ENCODE results near the gene ORMDL3.
"Not testable (repeated sequence)": the region's sequence is repeated elsewhere in the genome, so short reads cannot be mapped to it uniquely, and the experiment has no call there.

Gene ORMDL3

DNA sequence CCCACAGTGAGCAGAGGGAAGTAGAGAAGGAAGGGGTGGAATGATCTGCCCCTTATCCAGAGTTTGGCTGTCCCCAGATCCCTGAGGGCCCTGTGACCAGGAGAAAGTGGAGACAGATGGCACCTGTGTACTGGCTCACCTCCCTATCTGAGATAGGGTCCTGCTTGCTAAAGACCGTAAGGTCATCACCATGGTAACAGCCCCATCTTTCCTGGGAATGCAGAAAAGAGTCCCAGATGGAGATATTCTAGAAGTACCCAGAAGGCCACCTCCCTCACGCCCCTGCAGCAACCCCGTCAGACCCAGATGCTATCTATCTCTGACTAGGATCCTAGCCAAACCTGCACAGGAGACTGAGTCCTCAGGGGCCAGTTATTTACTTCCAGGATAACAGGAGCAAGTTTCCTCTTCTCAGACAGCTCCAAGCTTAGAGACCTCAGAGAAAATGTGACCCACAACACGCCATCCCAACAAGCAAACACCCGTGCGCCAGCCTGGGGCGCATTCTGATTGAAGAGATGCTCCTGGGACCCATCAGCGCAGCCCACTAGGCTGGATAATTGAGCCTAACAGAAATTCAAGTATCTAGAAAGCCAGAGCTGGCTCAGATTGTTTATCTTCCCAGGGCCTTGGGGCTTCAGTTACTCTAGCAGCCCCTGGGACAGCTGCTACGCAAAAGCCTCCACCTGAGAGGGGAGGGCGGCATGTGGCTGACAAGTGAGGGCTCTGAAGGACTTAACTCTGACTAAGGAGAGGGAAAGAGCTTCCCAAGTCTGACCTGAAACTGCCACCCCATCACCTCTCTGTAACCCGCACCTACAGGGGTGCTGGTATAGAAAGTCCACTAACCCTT lies 1.9 kb downstream of the ORMDL3 start:
- no peak for DNase-seq (ENCODE audit: extremely low read depth in 1 of 2, low read depth in 1 of 2)

DNA sequence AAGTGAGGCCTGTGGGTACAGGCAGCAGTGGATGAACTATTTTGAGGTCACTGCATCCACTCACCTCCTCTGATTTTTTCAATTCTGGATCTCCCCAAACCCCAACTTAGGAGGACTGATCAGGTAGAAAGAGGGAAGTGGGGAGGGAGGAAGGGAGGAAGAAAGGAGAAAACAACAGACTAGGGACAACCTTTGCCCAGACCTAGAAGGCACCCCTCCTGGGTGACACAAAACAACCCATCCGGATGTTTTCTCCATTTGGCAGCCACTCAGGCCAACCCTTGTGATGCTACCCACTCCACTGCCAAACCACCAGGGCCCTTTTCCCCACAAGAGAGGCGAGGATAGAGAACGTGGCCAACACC lies 2.7 kb downstream of the ORMDL3 start:
- no peak for DNase-seq (ENCODE audit: extremely low read depth in 1 of 2, low read depth in 1 of 2)

DNA sequence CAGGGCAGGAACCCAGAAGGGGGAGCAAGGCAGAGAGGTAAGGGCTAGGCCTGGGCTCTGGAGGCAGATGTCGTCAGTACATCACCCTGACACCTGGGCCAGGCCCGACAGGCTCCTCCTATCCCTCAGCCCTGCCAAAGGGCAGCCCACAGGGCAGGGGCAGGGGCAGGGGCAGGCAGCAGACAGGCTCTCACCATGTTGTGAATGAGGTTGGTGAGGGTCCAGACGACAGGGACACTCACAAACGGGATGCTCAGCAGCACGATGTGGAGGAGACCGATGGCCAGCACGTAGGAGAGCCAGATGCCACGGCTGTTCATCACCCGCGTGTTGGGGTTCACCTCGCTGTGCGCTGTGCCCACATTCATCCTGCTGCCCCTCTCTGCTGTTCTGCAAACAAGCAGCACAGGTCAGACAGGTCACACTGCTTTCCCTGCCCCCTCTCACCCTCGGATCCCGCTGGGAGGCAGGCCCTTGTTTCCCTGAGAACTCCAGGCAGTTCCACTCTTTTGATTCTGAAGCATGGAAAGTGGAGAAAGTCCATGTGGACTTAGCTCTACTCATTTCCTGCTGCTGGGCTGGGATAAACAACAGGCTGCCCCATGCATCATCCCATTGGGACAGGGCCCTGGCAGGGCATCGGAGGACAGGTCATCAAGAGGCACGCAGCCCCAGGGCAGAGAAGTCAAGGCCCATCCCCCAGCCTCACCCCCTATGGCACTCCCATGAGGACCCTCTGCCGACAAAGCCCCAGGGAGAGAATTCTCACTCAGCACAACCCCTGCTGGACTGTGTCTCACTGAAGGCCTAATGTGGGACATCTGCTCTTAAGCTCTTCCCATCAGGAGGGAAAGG lies 3.3 kb downstream of the ORMDL3 start:
- DNase-seq (ENCODE audit: extremely low read depth in 1 of 2, low read depth in 1 of 2), result no peak

DNA sequence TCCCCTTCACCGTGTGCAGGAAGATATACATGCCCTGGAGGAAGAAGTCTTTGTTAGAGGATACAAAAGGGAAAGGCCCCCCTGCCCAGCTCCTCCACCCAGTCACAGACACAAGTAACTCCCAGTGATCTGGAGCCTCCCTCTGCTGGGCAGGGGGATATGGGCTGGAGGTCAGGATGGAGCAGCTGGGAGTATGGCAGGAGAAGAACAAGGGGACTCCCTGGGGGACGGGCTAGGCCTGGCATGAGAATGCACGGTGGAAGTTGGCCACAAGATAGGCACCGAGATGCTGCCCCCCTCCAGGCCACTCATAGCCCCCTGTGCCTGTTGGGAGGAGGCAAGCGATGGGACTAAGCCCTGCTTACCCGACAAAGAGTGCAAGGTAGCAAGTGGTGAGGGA lies 4.2 kb downstream of the ORMDL3 start:
- no peak for DNase-seq (ENCODE audit: extremely low read depth in 1 of 2, low read depth in 1 of 2)

DNA sequence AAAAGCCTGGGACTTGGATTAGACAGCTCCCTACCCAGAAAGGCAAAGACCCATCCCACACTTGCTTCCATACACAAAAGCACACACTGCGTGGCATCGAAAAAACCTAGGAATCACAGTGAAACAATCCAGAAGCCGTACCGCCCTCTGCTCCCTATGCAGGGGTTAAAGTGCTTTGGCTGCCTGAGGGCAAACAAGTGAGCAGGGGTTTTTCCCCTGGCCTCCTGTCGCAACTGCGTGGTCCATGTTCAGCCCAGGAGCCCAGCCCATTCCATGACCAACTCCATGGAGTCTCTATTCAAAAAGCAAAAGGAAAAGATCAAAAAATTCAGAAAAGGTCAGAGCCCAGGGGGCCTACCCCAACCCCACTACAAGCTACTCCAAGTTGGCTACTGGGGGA lies 5.4 kb downstream of the ORMDL3 start:
- DNase-seq (ENCODE audit: extremely low read depth in 1 of 2, low read depth in 1 of 2), result no peak

DNA sequence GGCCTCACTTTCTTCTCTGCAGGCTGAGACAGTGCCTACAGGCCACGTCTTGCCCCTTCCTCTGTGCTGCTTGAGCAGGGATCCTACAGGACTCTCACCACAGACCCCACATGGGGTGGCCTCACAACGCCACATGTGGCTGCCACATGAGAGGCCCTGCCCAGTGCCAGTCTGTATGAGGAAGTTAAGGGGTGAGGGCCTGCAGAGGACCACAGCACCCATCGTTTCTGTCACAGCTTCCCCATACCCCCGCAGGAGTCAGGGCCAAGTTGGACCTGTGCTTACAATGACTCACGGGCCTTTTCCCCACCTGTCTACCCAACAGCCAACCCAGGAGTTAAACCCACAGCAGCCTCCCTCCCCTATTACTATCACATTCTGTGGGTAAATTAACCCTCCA lies 6.1 kb downstream of the ORMDL3 start:
- no peak for DNase-seq (ENCODE audit: extremely low read depth in 1 of 2, low read depth in 1 of 2)

DNA sequence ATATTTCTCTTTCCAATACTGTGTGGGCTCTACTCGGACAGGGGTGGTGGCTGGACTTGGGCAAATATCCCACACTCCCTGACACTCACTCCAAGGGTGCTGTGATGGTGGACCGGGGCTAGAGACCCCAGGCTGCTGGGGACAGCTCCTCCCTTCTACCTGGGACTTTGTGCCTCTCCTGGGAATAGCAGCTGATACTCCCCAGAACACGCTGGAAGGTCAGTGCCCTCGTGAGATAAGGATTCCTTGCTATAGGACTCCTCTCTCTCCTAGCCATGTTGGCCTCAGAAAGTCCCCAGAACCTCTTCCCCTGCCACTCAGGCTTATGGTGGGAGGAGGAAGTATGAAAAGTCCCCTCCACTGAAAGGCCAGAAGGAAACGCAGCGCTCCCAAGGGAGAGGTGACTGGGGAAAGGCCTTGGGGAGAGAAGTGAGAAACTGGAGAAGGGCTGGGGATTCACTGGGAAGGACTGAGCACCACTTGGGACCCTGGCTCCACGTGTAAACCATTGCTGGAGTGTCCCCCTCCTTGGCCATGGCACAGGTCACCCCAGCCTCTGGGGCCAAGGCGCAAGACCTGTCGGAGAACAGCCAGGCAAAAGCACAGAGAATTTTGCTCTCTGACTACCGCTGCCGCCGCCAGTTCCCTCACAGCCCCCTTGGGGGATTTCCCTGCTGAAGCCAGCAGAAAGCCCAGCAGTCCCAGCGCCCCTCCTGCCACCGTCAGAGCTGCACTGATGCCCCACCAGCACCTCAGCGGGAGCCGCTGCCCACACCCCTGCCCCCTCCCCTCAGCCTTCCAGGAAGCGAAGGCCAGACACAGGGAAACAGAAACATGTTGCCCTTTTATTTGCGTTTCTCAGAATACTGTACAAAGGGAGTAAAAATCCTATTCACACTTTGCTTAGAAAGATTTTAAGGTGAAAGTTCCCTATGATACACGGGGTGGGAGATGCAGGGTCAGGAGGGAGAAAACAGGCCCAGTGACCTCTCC lies 6.9 kb downstream of the ORMDL3 start:
- peak; percentile 56 to 57 for DNase-seq (ENCODE audit: extremely low read depth in 1 of 2, low read depth in 1 of 2)

DNA sequence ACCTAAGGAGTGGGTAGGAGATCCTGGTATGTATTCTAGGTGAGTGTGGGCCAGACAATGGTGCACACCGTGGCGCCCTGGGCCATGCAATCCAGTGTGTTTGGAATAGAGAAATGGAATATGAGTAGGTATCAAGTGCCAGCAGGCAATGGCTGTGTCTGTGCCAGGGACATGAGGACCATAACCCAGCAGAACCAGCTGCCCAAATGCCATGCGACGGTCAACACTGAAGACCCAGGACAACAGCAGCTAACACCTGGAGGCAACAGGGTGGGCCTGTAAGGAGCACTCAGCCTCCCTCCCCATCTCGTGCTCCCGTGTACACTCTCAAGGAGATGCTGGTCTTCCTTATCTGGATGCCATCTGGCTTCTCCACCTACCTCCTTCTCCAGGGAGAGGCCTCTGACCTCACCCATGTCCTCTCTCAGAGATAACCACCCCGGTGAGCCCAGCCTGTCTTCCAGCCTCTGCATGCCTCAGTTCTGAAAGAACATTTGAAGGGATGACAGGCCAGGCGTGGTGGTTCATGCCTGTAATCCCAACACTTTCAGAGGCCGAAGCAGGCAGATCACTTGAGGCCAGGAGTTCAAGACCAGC lies 8.2 kb downstream of the ORMDL3 start:
- no peak for DNase-seq (ENCODE audit: extremely low read depth in 1 of 2, low read depth in 1 of 2)

DNA sequence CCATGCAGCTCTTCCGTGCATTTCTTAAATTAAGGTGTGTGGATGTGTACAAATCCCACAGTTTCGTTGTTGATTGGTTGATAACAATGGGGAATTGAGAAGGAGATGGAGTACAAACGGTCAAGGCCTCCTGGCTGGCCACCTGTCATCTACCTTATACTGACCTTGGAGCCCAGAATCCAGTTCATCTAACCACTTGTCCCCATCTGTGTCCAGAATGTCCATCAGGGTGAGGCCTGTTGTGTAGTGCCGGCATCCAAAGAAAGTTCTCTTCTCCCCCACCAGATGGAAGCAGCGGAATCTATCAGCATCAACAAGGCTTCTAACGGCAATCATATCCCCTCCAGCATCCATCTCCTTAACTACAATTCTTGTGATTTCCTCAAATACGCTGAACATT lies 10.5 kb downstream of the ORMDL3 start:
- DNase-seq (ENCODE audit: extremely low read depth in 1 of 2, low read depth in 1 of 2), result no peak

DNA sequence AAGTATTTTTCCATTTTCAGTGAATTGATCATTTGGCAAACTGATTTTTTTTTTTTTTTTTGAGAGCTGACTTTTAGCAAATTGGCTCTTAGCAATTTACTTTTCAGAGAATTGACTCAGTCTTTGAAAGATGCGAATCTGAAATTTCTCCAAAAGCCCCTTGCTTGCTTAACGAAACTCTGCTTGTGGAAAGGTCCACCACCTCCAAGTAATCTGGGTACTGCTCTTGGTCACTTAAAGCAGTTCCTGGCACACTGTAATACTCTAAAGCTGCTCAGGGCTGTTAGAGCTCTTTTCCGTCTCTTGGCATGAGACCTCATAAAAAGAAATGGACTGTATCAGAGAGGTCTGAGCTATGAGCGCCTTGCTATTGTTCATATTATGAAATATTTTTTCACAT lies 11.8 kb downstream of the ORMDL3 start:
- DNase-seq (ENCODE audit: extremely low read depth in 1 of 2, low read depth in 1 of 2), result no peak

DNA sequence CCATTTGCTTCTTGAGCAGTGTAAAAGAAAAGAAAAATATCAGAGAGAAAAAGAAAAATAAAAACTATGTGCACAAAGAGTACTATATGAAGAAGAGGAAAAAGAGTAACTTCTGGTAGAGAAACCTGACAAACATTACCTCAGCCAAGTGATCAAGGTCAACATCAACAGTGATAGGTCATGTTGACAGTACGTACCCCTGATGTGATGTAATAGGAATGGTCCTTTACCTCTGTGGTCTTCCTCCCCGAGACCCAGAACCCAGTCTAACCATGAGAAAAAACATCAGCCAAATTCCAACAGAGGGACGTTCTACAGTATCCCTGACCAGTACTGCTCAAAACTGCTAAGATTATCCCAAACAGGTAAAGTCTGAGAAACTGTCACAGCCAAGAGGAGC lies 13.4 kb downstream of the ORMDL3 start:
- no peak for DNase-seq (ENCODE audit: extremely low read depth in 1 of 2, low read depth in 1 of 2)

DNA sequence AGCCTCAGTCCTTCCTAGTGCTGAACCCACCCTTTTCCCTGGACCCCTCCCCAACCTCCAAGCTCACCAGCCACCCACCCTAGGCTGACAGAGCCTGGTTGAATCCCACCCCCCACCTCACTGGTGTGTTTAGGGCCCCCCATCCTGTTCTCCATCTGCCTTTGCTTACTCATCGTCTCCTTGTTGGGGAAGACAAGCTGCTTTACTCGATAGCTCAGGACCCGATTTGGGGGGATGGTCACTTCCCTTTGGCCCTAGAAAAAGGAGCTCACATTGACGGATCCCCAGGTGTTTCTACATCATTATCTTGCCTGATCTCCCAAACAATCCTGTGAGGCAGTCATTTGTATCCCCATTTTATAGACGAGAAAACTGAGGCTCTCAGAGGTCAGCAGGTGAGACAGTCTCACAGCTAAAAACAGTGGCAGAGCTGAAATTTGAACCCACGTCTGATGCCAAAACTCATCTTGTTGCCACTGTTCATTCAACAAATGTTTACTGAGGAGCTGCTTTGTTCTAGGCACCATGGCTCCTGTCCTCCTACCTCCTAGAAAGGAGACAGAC lies 18.5 kb downstream of the ORMDL3 start:
- DNase-seq (ENCODE audit: extremely low read depth in 1 of 2, low read depth in 1 of 2), result no peak

DNA sequence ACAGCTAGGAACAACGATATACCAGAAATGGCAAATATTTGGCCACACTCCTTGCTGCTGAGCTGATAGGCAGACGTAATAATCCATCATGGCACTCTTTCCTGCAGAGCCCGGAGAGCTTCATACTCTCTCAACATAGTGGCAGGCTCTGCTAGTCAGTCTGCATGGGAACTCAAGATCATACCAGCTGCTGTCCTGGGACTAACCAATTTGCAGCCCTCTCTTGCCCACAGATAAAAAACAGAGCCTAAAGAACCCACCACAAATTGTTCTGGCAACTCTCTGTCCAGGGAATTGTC lies 22.5 kb downstream of the ORMDL3 start:
- no peak for DNase-seq (ENCODE audit: extremely low read depth in 1 of 2, low read depth in 1 of 2)

DNA sequence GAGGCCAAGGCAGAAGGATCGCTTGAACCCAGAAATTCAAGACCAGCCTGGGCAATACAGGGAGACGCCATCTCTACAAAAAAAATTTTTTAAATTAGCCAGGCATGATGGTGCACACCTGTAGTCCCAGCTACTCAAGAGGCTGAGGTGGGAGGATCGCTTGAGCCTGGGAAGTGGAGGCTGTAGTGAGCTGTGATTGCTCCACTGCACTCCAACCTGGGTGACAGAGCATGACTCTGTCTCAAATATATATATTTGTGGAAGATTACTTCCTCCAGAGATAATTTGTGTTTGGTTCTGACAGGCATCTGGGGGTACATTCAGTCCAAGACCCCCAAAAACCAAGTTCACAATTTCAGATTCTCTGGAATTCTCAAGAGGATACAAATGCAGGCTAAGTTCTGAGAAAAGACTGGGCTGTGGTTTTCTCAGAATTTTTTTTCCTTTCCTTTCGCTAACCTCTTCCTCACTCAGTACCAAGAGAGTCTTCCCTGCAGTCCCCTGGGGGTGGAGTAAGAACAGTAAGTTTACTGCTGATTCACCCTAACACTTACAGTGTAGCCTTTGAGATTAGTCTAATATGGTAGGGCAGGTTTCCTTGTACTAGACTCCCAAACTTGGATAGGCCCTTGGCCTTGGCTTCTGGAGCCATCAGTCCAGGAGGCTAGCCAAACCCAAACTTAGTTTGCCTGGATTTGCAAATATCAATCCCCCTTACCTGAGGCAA lies 24.1 kb downstream of the ORMDL3 start:
- no peak for DNase-seq (ENCODE audit: extremely low read depth in 1 of 2, low read depth in 1 of 2)

DNA sequence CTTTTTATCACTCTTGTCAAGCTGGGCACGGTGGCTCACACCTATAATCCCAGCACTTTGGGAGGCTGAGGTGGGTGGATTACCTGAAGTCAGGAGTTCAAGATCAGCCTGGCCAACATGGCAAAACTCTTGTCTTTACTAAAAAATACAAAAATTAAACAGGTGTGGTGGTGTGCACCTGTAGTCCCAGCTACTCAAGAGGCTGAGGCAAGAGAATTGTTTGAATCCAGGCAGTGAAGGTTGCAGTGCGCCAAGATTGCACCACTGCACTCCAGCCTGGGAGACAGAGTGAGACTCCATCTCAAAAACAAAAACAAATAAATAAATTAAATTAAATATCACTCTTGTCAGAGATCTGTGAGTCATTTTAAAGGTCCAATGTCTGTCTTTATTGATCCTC lies 25.4 kb downstream of the ORMDL3 start:
- DNase-seq (ENCODE audit: extremely low read depth in 1 of 2, low read depth in 1 of 2), result not testable (repeated sequence)

DNA sequence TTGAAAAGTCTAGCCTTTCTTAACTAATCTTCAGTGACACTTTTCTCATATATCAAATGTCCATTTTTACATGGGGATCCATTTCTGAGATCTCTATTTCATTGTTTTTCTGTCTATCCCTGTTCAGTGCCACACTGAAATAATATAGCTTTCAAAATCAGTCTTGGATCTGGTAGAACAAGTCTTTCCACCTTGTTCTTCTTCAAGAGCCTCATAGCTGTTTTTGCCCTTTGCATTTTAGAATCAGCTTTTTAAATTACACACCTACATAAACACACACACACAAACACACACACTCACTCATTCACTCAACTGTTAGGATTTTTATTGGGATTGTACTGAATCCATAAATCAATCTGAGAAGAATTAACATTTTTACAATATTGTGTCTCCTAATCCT lies 28.2 kb downstream of the ORMDL3 start:
- no peak for DNase-seq (ENCODE audit: extremely low read depth in 1 of 2, low read depth in 1 of 2)

DNA sequence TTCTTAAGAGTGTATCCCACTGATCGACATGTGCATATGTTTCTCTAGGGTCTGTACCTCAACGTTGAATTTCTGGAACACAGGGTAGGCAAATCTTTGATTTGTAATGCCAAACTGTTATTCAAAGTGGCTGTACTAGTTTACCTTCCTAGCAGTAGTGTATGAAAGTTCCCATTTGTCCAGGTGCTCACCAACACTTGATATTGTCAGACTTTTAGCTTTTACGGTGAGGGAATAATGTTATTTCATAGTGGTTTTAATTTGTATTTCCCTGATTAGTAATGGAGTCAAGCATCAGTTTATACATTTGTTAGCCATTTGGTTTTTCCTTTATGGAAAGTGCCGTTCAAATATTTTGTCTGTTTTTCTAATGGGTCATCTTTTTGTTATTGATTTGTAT lies 29.3 kb downstream of the ORMDL3 start:
- DNase-seq (ENCODE audit: extremely low read depth in 1 of 2, low read depth in 1 of 2), result no peak

DNA sequence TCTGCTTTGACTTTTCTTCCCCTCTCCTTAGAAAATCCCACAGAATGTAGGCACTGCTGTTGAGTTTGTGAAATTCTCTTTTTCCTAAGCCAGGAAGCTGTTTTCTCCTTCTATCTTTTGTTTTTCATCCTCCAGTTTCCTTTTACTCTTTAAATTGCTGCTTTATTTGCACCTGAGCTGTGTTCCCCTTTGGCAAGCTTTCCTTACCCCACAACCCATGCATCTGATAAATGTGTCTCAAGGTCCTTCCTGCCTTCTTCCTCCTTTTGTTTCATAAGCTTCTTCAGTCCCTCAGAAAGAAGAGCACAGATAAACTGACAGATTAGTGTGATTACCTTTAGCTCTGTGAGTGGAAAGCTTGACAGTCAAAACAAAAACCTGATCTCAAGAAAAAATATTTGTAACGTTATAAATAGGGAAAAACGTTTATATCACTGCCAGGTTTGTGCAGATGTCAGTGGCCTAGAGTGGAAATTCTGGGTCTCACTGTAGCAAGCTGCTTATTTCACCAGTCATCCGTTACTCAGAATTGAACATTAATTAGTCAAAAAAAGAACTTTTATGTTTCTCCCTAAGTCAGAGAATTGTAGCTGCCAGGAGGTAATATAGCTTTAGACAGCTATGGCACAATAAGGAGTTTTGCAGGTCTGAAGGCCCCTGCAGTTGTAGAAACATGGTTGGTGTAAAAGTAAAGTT lies 32.6 kb downstream of the ORMDL3 start:
- no peak for DNase-seq (ENCODE audit: extremely low read depth in 1 of 2, low read depth in 1 of 2)

DNA sequence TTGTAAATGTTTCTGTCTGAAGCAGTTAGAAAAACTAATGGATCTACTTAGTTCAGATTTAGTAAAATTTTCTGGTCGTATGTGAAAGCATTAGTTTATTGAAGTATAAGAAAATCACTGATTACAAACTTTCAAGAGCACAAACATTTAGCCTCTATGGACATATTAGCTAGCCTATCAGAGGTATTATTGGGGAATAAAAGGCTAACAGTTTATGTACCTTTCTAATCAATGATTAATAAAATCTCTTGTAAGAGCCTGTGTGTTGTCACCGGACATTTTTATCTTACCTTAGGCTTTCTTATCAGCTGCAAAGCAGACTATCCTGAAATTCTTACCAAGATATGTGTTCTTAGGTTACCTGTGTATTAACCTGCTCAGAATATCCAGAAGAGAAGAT lies 38.2 kb downstream of the ORMDL3 start:
- no peak for DNase-seq (ENCODE audit: extremely low read depth in 1 of 2, low read depth in 1 of 2)
